GM06990 (cell line): ENCODE measurements around the gene PHB1.

Source experiments
- DNase-seq: peaks from one replicate; pipeline ENCODE4 v3.0.0-alpha.2; 2011; ENCODE audit not compliant: insufficient read length; ENCODE audit errors: extremely low read depth
- H3K27me3 ChIP-seq: replicated peaks from 2 replicates; pipeline ENCODE4 v1.6.0; 2011; ENCODE audit warnings: low read length; ENCODE audit not compliant: control insufficient read depth, insufficient read depth
- H3K36me3 ChIP-seq: 2 replicates; pipeline ENCODE4 v1.5.1; 2011; ENCODE audit warnings: low read length; ENCODE audit not compliant: control insufficient read depth, insufficient read depth
- H3K4me3 ChIP-seq: replicated peaks from 2 replicates; pipeline ENCODE4 v1.5.1; 2011; ENCODE audit warnings: low read depth, mild to moderate bottlenecking, control low read depth, low read length
- CTCF ChIP-seq: IDR thresholded peaks from 2 replicates; pipeline ENCODE4 v1.5.1; 2011; ENCODE audit warnings: low read length, control low read depth, mild to moderate bottlenecking, inconsistent platforms; ENCODE audit not compliant: insufficient read depth, poor library complexity, severe bottlenecking

PHB1 gene

DNA sequence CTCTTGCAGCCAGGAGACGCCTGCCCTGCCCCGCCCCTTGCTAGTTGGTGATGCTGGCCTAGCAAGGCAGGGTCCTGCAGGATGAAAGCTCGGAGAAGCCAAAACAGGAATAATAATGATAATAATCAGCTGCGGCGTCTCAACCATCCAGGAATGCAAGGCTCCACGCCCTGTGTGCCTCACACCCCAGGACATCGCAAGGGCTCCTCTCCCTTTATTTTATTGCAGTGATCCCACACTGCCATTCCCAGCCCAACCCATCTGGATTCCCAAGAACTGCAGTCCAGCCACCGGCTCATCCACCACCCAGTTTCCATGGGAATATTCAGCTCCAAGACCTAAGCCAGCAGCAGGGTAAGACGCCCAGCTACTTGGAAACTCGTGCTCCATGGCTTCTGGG is 31.6 kb downstream of the PHB1 start:
- H3K4me3 ChIP-seq: no peak overlapping the region
- no peak for DNase-seq
- TF ChIP-seq CTCF: no peak
- H3K27me3 ChIP-seq: no peaks in the 10 kb centered on the region
- no peaks in the 10 kb centered on the region for H3K36me3 ChIP-seq

DNA sequence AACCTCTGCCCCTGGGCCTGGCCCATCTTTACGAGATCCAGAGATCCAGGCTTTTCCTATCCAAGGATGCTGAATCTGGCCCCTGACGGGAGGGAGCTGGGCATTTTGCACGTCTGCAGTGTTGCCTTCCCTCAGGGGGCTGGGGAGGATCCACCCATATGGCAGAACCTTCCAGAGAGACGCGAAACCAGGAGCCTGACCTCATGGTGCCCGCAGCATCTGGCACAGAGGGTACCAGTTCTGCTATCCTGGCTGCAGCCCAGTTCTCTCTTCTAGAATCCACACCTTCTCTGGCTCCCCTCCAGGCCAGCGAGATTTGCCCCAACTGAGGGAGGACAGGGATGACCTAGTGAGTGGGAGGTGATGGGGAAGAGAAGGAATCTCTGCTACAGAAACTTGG is 32.1 kb downstream of the PHB1 start:
- no peaks in the 10 kb centered on the region for H3K36me3 ChIP-seq

DNA sequence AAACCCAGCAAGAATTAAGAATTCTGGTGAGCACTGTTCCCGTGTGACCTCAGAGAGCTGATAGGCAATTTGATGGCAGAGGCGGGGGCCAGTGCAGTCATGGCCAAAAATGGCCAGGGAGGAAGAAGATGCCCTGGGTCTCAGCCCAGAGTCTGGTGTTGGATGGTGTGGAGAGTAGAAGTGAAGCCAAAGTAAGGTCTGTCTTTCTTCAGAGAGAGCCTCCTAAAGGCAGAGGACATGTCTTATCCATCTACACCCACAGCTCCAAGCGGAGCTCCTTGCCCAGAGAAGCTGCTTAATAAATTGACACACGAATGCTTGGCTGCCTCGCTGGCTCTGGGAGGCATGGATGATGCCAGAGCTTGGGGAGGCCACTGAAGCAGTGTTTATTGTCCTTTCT is 32.9 kb downstream of the PHB1 start:
- no peaks in the 10 kb centered on the region for H3K27me3 ChIP-seq
- no peak overlapping the region for H3K4me3 ChIP-seq
- no peaks in the 10 kb centered on the region for H3K36me3 ChIP-seq

More for the DNA sequence above, 32.1 kb downstream of the PHB1 start:
- no peak for TF ChIP-seq CTCF
- Histone ChIP-seq H3K27me3 (no peaks in the 10 kb centered on the region), H3K4me3 (no peak overlapping the region)
- no peak for DNase-seq

GRCh38 chr17:49381033-49381432 is 33.6 kb downstream of the PHB1 start:
- Histone ChIP-seq H3K36me3 (no peaks in the 10 kb centered on the region), H3K27me3 (no peaks in the 10 kb centered on the region), H3K4me3 (no peak overlapping the region)
- DNase-seq: no peak
- TF ChIP-seq CTCF: no peak

More for the DNA sequence above, 32.9 kb downstream of the PHB1 start:
- no peak for TF ChIP-seq CTCF
- no peak for DNase-seq

GRCh38 chr17:49379926-49380325 is 34.8 kb downstream of the PHB1 start:
- no peak for TF ChIP-seq CTCF
- DNase-seq: no peak

DNA sequence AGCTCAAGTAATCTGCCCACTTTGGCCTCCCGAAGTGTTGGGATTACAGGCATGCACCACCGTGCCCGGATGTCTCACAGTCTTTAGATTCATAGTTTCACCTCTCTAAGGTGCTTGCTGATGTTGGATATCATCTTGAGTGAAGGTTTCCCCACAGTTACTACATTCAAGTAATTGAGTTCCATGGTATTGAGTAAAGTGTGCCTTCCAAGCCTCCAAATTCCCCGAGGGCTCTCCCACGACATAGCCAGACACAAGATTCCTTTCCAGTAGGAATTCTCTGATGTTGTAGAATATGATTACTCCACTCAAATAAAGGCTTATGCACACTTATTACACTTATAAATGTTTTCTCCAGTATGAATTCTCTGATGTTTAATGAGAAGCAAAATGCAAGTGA is 36.4 kb downstream of the PHB1 start:
- no peak for TF ChIP-seq CTCF
- no peaks in the 10 kb centered on the region for H3K36me3 ChIP-seq

More at GRCh38 chr17:49379926-49380325, 34.8 kb downstream of the PHB1 start:
- Histone ChIP-seq H3K4me3 (no peak overlapping the region), H3K36me3 (no peaks in the 10 kb centered on the region), H3K27me3 (no peaks in the 10 kb centered on the region)

More for the DNA sequence above, 36.4 kb downstream of the PHB1 start:
- no peaks in the 10 kb centered on the region for H3K27me3 ChIP-seq
- H3K4me3 ChIP-seq: no peak overlapping the region
- DNase-seq: no peak
